ENCODE results near the gene RAB11FIP4.

GRCh38 chr17:31369266-31369665, 22.2 kb upstream of the RAB11FIP4 start:
- TF ChIP-seq, protein P1, sequence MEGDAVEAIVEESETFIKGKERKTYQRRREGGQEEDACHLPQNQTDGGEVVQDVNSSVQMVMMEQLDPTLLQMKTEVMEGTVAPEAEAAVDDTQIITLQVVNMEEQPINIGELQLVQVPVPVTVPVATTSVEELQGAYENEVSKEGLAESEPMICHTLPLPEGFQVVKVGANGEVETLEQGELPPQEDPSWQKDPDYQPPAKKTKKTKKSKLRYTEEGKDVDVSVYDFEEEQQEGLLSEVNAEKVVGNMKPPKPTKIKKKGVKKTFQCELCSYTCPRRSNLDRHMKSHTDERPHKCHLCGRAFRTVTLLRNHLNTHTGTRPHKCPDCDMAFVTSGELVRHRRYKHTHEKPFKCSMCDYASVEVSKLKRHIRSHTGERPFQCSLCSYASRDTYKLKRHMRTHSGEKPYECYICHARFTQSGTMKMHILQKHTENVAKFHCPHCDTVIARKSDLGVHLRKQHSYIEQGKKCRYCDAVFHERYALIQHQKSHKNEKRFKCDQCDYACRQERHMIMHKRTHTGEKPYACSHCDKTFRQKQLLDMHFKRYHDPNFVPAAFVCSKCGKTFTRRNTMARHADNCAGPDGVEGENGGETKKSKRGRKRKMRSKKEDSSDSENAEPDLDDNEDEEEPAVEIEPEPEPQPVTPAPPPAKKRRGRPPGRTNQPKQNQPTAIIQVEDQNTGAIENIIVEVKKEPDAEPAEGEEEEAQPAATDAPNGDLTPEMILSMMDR (IDR thresholded peaks at IDR 0.05), result no peak
- TF ChIP-seq POLR2A (IDR thresholded peaks at IDR 0.05), result no peak
